HepG2 (cell line): ENCODE results near the gene FAM174B. TPM values are rescaled to one million over a fixed set of nuclear protein-coding genes. Genes with fewer than 3 reads are reported as not detected.

Source experiments
- ATAC-seq: fragments of 200-7000 bp; cut with Tn5 transposase; 3 replicates; pipeline ENCODE4 v1.9.1; 2020; ENCODE audit warnings: mild to moderate bottlenecking, moderate library complexity
- BruUV-seq: library from RNA; stranded (reverse); fragments of 400-500 nt; replicated peaks from 2 replicates; lab custom pipeline; 2021; lab: Mats Ljungman, UMichigan
- CTCF ChIA-PET: fragments of 300-600 bp; formaldehyde crosslinking; extraction: SDS; loops from one replicate; lab custom pipeline; 2021; ENCODE audit warnings: low total read pairs, inconsistent platforms, low intra/inter-chr PET ratio; lab: Yijun Ruan, JAX
- POLR2A ChIA-PET: fragments of 350-600 bp; sonication (Branson Sonifier 250); formaldehyde crosslinking; loops from one replicate; lab custom pipeline; 2020; ENCODE audit warnings: antibody characterized with exemption, inconsistent platforms; lab: Yijun Ruan, JAX
- DNase-seq: peaks from one replicate; pipeline ENCODE4 v3.0.0-alpha.2; 2015; ENCODE audit warnings: low spot score
- FAIRE-seq: peaks from 3 replicates; lab custom pipeline; 2011; peaks lifted over from hg19 to GRCh38; lab: Jason Lieb, UNC
- H2AFZ ChIP-seq: one replicate; pipeline ENCODE4 v1.6.1; 2011; ENCODE audit warnings: low read length, inconsistent platforms
- H3K27ac ChIP-seq: fragments of 300-600 bp; 3 replicates; pipeline ENCODE4 v1.8.0; 2011; ENCODE audit warnings: mixed run types, mild to moderate bottlenecking, mixed read lengths, low read length, inconsistent platforms; ENCODE audit not compliant: insufficient read depth; ENCODE audit errors: extremely low read length
- H3K27me3 ChIP-seq, 2 experiments: fragments of 200-600 bp in 1 of 2; 2 replicates in 1 of 2; 3 replicates in 1 of 2; pipeline versions ENCODE4 v1.6.0 to v1.8.0; 2011; ENCODE audit warnings: low read length in 2 of 2, mild to moderate bottlenecking in 2 of 2, moderate library complexity in 2 of 2, inconsistent platforms in 1 of 2; ENCODE audit not compliant: insufficient read depth in 2 of 2, control insufficient read depth in 1 of 2
- H3K36me3 ChIP-seq, 2 experiments: fragments of 200-600 bp in 1 of 2; replicated peaks in 1 of 2; 2 replicates in 1 of 2; 3 replicates in 1 of 2; pipeline versions ENCODE4 v1.5.1 to v1.8.0; 2011; ENCODE audit warnings: low read length in 2 of 2, inconsistent platforms in 1 of 2; ENCODE audit not compliant: insufficient read depth in 2 of 2, control insufficient read depth in 1 of 2
- H3K4me1 ChIP-seq: 2 replicates; pipeline ENCODE4 v1.5.1; 2012; ENCODE audit warnings: low read length, inconsistent platforms; ENCODE audit not compliant: insufficient read depth
- H3K4me2 ChIP-seq: 2 replicates; pipeline ENCODE4 v1.6.0; 2011; ENCODE audit warnings: low read depth, low read length, inconsistent platforms
- H3K4me3 ChIP-seq, 3 experiments: fragments of 200-600 bp in 1 of 3; sonication (generic), shearing (Covaris generic) in 1 of 3; replicated peaks in 1 of 3; 2 replicates each; pipeline ENCODE4 v1.5.1; 2011 to 2016; ENCODE audit warnings: low read length in 3 of 3, inconsistent platforms in 2 of 3, low read depth in 2 of 3, mild to moderate bottlenecking in 2 of 3, control low read depth in 1 of 3, mixed read lengths in 1 of 3; ENCODE audit not compliant: insufficient read depth in 1 of 3
- H3K79me2 ChIP-seq: one replicate; pipeline ENCODE4 v1.6.1; 2011; ENCODE audit warnings: low read length, inconsistent platforms; ENCODE audit not compliant: insufficient read depth
- H3K9ac ChIP-seq: 2 replicates; pipeline ENCODE4 v1.6.0; 2011; ENCODE audit warnings: mild to moderate bottlenecking, low read depth, low read length, inconsistent platforms; ENCODE audit not compliant: insufficient read depth
- H3K9me3 ChIP-seq: 2 replicates; pipeline ENCODE4 v1.5.1; 2012; ENCODE audit warnings: mild to moderate bottlenecking, low read length
- H4K20me1 ChIP-seq: 2 replicates; pipeline ENCODE4 v1.6.0; 2011; ENCODE audit warnings: inconsistent platforms, mild to moderate bottlenecking, low read length, moderate library complexity; ENCODE audit not compliant: insufficient read depth
- EZH2 ChIP-seq: conservative IDR thresholded peaks from 2 replicates; pipeline ENCODE4 v1.6.1; 2012; ENCODE audit warnings: mild to moderate bottlenecking, low read depth, low read length, moderate library complexity
- HNRNPL ChIP-seq: fragments of 200-400 bp; formaldehyde crosslinking; IDR thresholded peaks from 2 replicates; pipeline ENCODE4 v1.6.1; 2017; ENCODE audit warnings: mild to moderate bottlenecking, low read depth, low read length
- NAIF1 ChIP-seq: sonication (generic); formaldehyde crosslinking; IDR thresholded peaks from 2 replicates; pipeline ENCODE4 v1.5.0; 2020; ENCODE audit warnings: mild to moderate bottlenecking, missing genetic modification reagents, borderline replicate concordance
- NFIB ChIP-seq: sonication (generic); formaldehyde crosslinking; IDR thresholded peaks from 2 replicates; pipeline ENCODE4 v1.9.0; 2021; ENCODE audit warnings: missing genetic modification reagents, mild to moderate bottlenecking, borderline replicate concordance
- RBM22 ChIP-seq: fragments of 200-400 bp; formaldehyde crosslinking; optimal IDR thresholded peaks from 2 replicates; pipeline ENCODE3; 2017; ENCODE audit warnings: mild to moderate bottlenecking, low read length, moderate library complexity
- ZBTB46 ChIP-seq: sonication (generic); formaldehyde crosslinking; IDR thresholded peaks from 2 replicates; pipeline ENCODE4 v1.4.0; 2020; ENCODE audit warnings: mild to moderate bottlenecking, missing genetic modification reagents, borderline replicate concordance
- ZNF605 ChIP-seq: sonication (generic); formaldehyde crosslinking; IDR thresholded peaks from 2 replicates; pipeline ENCODE4 v1.8.0; 2022; ENCODE audit warnings: mild to moderate bottlenecking, missing genetic modification reagents
- ZNF709 ChIP-seq: sonication (generic); formaldehyde crosslinking; IDR thresholded peaks from 2 replicates; pipeline ENCODE4 v1.5.0; 2020; ENCODE audit warnings: mild to moderate bottlenecking, missing genetic modification reagents
- WGBS: methylation state at CpG from one replicate; pipeline ENCODE4 v1.1.6; 2017; ENCODE audit warnings: low lambda C conversion rate; 5-methylcytosine and 5-hydroxymethylcytosine counted together
- in situ Hi-C: cut with HindIII; loops from 2 replicates; pipeline ENCODE4 v1.10.0; 2017; ENCODE audit warnings: low pct_unique_long_range_greater_than_20kb; ENCODE audit not compliant: extremely low pct_ligation_motif_present
- intact Hi-C: fragments of 100-400 bp; cut with micrococcal nuclease; formaldehyde crosslinking; loops from one replicate; pipeline ENCODE4 v1.10.0; 2022; ENCODE audit not compliant: unreplicated experiment
- polyA plus RNA-seq, 8 experiments: library from polyadenylated mRNA; depleted of rRNA in 3 of 8; stranded (reverse) in 7 of 8; unstranded in 1 of 8; fragments of >200 nt; fragmentation: Illumina TruSeq in 4 of 8; extraction: Trizol in 4 of 8; gene quantifications; 2 replicates each; pipeline versions ENCODE4 v1.2.1 to v1.2.3, GENCODE V29; 2011 to 2016; ENCODE audit warnings: low read depth in 4 of 8, missing spikeins in 1 of 8, mixed read lengths in 1 of 8; ENCODE audit not compliant: insufficient read depth in 1 of 8
- total RNA-seq, 5 experiments: library from RNA; depleted of rRNA; stranded (reverse); fragments of >200 nt; fragmentation: Illumina TruSeq; extraction: Trizol; gene quantifications; 2 replicates each; pipeline ENCODE4 v1.2.3, GENCODE V29; 2016; ENCODE audit warnings: low read depth in 1 of 5
- TF ChIP-seq, protein P1 (sequence below): sonication (generic); formaldehyde crosslinking; IDR thresholded peaks from 2 replicates; pipeline ENCODE4 v1.4.0; 2020; ENCODE audit warnings: low read depth, missing genetic modification reagents
- TF ChIP-seq, protein P2 (sequence below): sonication (generic); formaldehyde crosslinking; IDR thresholded peaks from 2 replicates; pipeline ENCODE4 v1.5.1; 2020; ENCODE audit warnings: missing genetic modification reagents, mild to moderate bottlenecking, borderline replicate concordance

The FAM174B gene
- total and polyA plus RNA-seq, 2 of the 13 experiments (the other 11 are each of a cell fraction or from before 2014, with no cell fraction given) = 0.90 to 2.1 TPM

- Histone ChIP-seq H3K4me2 (no peak overlapping the region), H3K36me3 (no peaks in the 10 kb centered on the region), H3K79me2 (no peaks in the 10 kb centered on the region), H2AFZ (no peak overlapping the region), H3K27me3 (no peaks in the 10 kb centered on the region; a peak in 1 of 5 replicates), H3K9me3 (no peaks in the 10 kb centered on the region), H3K9ac (no peak overlapping the region), H3K4me1 (peaks cover 20% of the 10 kb centered on the region), H3K27ac (no peak overlapping the region), H3K4me3 (no peak overlapping the region), H4K20me1 (no peaks in the 10 kb centered on the region)
- WGBS = 12% methylated on average over 5 of the region's 7 CpGs
- TF ChIP-seq EZH2 = no peak
- no peak for TF ChIP-seq ZNF709
- no peak for TF ChIP-seq ZBTB46 (CRISPR knock-in tag)
- no peak for TF ChIP-seq HNRNPL
- TF ChIP-seq ZNF605 (CRISPR knock-in tag) = no peak
- TF ChIP-seq NFIB (CRISPR knock-in tag) = no peak
- TF ChIP-seq NAIF1 (CRISPR knock-in tag) = no peak
- peak; percentile 41 for ATAC-seq
- intact Hi-C loops (no loop called here), in situ Hi-C loops (no loop called here)
- ChIA-PET CTCF (no interaction called here), POLR2A (no interaction called here)
- no peak for FAIRE-seq
- no peak for DNase-seq
- BruUV-seq = no TSS peak
These were observed 17.9 kb downstream of the FAM174B start for GRCh38 chr15:92637626-92638025.

DNA sequence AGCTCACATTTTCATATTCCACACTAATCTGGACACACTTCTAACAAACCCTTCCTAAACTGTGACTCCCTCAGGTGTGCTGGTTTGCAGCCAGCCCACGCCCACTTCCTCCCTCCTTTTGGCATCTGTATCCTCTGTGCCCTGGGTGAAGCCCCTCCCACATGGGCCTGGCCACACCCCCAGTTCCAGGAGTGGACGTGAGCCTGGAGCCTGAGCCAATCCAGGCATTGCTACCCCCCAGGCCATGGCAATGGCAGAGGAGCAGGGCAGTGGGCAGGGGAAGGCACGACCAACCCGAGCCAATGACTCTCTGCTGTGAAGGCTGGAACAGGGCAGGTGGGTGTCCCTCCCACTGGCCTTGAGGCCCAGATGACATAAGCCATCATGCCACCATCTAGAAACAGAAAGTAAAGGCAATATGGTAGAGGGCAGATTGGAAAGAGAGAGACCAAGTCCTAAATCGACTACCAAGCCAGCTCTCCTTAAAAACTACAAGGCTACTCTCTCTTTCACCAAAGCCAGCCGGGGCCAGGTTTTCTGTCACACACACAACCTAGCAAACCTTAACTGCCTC lies 18.6 kb downstream of the FAM174B start:
- Histone ChIP-seq H3K79me2 (no peaks in the 10 kb centered on the region), H3K4me1 (peaks cover 20% of the 10 kb centered on the region), H3K9ac (no peak overlapping the region), H3K4me2 (no peak overlapping the region), H3K27me3 (no peaks in the 10 kb centered on the region; a peak in 1 of 5 replicates), H4K20me1 (no peaks in the 10 kb centered on the region), H3K4me3 (no peak overlapping the region), H3K9me3 (no peaks in the 10 kb centered on the region), H3K27ac (no peak overlapping the region), H3K36me3 (no peaks in the 10 kb centered on the region), H2AFZ (no peak overlapping the region)
- POLR2A ChIA-PET = no interaction called here
- in situ Hi-C loops = no loop called here
- no peak for DNase-seq
- ATAC-seq = peak; percentile 39; the same call in 2 of the 3 replicates
- intact Hi-C loops = no loop called here
- 46% methylated on average over 6 of the region's 6 CpGs for WGBS
- no TSS peak for BruUV-seq
- FAIRE-seq = no peak
- CTCF ChIA-PET = no interaction called here
- TF ChIP-seq, protein P1, sequence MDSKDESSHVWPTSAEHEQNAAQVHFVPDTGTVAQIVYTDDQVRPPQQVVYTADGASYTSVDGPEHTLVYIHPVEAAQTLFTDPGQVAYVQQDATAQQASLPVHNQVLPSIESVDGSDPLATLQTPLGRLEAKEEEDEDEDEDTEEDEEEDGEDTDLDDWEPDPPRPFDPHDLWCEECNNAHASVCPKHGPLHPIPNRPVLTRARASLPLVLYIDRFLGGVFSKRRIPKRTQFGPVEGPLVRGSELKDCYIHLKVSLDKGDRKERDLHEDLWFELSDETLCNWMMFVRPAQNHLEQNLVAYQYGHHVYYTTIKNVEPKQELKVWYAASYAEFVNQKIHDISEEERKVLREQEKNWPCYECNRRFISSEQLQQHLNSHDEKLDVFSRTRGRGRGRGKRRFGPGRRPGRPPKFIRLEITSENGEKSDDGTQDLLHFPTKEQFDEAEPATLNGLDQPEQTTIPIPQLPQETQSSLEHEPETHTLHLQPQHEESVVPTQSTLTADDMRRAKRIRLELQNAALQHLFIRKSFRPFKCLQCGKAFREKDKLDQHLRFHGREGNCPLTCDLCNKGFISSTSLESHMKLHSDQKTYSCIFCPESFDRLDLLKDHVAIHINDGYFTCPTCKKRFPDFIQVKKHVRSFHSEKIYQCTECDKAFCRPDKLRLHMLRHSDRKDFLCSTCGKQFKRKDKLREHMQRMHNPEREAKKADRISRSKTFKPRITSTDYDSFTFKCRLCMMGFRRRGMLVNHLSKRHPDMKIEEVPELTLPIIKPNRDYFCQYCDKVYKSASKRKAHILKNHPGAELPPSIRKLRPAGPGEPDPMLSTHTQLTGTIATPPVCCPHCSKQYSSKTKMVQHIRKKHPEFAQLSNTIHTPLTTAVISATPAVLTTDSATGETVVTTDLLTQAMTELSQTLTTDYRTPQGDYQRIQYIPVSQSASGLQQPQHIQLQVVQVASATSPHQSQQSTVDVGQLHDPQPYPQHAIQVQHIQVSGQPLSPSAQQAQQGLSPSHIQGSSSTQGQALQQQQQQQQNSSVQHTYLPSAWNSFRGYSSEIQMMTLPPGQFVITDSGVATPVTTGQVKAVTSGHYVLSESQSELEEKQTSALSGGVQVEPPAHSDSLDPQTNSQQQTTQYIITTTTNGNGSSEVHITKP (CRISPR knock-in tag) = no peak
- TF ChIP-seq, protein P2, sequence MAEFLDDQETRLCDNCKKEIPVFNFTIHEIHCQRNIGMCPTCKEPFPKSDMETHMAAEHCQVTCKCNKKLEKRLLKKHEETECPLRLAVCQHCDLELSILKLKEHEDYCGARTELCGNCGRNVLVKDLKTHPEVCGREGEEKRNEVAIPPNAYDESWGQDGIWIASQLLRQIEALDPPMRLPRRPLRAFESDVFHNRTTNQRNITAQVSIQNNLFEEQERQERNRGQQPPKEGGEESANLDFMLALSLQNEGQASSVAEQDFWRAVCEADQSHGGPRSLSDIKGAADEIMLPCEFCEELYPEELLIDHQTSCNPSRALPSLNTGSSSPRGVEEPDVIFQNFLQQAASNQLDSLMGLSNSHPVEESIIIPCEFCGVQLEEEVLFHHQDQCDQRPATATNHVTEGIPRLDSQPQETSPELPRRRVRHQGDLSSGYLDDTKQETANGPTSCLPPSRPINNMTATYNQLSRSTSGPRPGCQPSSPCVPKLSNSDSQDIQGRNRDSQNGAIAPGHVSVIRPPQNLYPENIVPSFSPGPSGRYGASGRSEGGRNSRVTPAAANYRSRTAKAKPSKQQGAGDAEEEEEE = no peak
- TF ChIP-seq RBM22 = no peak
